OCI-LY7 (cell line): ENCODE results near the gene ADAR.

ENCODE experiments used
- EZH2phosphoT487 ChIP-seq: fragments of 200-600 bp; sonication (generic); IDR thresholded peaks from 2 replicates; pipeline ENCODE4 v1.6.1; 2018; ENCODE audit warnings: low read depth, borderline replicate concordance, mild to moderate bottlenecking, mixed run types, antibody characterized with exemption, low read length, moderate library complexity, mixed read lengths
- TF ChIP-seq, protein P1 (sequence below): fragments of 200-600 bp; sonication (generic); conservative IDR thresholded peaks from 2 replicates; pipeline ENCODE4 v1.5.1; 2014; ENCODE audit warnings: mild to moderate bottlenecking, antibody characterized with exemption, low read length, moderate library complexity, mixed read lengths

- no peak for TF ChIP-seq EZH2phosphoT487
- TF ChIP-seq, protein P1, sequence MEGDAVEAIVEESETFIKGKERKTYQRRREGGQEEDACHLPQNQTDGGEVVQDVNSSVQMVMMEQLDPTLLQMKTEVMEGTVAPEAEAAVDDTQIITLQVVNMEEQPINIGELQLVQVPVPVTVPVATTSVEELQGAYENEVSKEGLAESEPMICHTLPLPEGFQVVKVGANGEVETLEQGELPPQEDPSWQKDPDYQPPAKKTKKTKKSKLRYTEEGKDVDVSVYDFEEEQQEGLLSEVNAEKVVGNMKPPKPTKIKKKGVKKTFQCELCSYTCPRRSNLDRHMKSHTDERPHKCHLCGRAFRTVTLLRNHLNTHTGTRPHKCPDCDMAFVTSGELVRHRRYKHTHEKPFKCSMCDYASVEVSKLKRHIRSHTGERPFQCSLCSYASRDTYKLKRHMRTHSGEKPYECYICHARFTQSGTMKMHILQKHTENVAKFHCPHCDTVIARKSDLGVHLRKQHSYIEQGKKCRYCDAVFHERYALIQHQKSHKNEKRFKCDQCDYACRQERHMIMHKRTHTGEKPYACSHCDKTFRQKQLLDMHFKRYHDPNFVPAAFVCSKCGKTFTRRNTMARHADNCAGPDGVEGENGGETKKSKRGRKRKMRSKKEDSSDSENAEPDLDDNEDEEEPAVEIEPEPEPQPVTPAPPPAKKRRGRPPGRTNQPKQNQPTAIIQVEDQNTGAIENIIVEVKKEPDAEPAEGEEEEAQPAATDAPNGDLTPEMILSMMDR = no peak
Observed at GRCh38 chr1:154571964-154572288, 36.1 kb downstream of the ADAR start.
